ENCODE data around the gene RNF39.
"Not testable (repeated sequence)": the region's sequence is repeated elsewhere in the genome, so short reads cannot be mapped to it uniquely, and the experiment has no call there.

Gene RNF39

DNA sequence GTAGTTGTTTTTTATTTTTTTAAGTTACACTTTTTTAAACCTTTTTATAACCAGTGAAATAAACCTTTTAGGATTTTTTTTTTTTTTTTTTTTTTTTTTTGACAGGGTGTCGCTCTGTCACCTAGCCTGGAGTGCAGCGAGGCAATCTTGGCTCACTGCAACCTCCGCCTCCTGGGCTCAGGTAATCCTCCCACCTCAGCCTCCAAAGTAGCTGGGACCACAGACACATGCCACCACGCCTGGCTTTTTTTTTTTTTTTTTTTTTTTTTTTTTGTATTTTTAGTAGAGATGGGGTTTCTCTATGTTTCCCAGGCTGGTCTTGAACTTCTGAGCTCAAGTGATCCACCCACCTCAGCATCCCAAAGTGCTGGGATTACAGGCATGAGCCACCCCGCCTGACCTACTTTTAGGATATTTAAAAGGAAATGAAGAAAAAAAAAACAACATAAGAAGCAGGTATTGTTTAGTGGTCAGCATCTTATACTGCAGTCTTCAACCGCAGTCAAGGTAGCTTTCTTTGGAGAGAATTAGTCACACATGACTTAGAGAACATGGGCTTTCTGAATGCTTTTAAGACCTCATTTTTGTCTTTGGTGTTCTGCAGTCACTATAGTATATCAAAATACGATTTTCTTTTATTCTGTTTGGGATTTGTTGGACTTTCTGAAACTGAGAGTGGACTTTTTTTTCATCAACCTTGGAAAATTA is 12.9 kb downstream of the RNF39 start:
- no peak for DNase-seq (ENCODE audit: low spot score)

DNA sequence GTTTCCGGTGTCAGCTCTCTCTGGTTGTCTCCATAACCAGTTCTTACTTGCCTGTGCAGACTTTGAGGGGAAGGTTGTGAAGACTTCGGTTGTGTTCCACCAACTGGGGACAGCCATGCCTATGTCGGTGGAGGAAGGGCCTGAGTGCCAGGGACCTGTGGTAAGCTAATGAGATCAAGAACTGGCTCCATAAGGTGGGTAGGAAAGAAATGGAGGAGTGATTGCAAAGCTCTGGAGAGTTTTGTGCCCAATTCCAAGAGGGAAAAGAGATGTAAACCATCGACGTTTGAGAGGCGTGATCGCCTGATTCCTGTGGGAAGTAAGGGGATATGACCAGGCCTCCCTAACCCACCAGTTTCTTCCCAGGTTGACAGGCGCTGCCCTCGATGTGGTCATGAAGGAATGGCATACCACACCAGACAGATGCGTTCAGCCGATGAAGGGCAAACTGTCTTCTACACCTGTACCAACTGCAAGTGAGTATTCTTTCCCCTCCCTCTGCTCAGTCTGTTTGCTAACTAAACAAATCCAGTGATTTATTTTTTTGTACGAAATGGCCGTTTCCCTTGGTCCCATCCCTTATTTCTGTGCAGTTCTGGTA is 13.6 kb downstream of the RNF39 start:
- DNase-seq (ENCODE audit: low spot score) = no peak

DNA sequence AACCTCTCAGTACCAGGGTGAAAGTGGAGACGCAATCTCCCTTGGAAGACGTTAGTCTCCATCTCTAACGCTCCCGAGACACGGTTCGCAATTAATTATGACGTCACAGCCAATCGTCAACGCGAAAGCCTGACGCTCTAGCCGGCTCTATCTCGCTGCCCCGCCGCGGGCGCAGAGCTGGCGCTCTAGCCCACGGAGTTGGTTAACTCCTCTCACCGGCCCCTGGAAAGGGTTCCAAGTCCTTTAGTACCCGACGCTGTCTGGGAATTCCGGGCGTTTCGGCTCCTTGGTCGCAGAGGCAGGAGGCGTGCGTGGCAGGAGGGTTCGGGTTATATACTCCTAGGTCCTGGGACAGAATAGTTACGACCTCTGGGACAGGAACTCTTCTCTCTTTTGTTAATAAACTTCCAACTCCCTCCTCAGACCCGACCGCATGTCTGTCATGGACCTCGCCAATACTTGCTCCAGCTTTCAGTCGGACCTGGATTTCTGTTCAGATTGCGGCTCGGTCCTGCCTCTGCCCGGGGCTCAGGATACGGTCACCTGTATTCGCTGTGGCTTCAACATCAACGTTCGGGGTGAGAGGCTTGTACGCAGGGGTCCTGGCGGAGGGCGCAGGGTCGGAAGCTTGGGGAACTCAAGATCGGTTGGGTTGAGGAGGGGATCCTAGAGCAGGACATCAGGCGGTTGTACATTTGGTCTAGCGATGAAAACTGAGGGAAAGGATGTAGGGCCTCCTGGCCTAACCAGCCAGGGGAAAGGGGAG is 14.3 kb downstream of the RNF39 start, which contains the start of gene POLR1H:
TSS of gene POLR1H (plus strand) at position 174 of the 766 bp plus-strand sequence. CDS start at position 434, 260 bp downstream.
- DNase-seq (ENCODE audit: low spot score) = peak; percentile 97

DNA sequence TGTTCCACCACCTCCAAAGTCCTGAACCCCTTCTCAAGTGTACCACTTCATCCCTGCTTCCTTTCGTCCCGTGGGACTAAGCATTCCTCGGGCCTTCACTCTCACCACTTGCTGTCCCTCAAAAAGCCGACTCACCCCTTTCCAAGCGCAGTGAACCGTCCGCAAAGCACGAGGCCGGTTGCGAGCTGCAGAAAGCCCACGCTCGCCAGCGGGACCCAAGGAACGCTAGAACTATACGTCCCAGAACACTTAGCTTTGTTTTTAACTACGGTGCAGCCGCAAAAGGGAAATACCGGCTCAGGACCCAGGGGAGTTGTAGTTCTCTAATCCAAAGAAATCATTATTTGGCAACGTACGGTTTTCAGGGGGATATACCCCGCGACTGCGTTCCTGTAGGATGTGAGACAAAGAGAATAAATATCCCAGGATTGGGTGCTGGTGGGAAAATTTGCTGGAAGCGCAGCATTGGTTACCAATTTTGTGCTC is 14.9 kb downstream of the RNF39 start:
- no peak for DNase-seq (ENCODE audit: low spot score)

DNA sequence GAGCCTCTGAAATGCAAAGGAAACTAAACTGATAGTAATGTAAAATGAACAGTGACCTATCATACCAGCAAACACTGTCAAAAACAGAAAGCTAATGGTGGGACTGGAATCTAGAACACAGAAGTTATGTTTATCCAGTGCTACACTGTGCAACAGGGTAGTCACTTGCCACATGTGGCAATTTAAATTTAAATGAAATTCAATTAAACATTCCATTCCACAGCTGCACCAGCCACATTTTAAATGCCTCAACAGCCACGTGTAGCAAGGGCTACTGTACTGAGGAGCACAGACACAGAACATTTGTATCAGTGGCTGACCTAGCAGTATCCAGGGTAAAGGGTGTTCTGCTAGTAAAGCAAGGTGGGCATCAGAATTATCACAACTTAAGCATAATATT is 20.1 kb downstream of the RNF39 start:
- DNase-seq (ENCODE audit: low spot score) = no peak

DNA sequence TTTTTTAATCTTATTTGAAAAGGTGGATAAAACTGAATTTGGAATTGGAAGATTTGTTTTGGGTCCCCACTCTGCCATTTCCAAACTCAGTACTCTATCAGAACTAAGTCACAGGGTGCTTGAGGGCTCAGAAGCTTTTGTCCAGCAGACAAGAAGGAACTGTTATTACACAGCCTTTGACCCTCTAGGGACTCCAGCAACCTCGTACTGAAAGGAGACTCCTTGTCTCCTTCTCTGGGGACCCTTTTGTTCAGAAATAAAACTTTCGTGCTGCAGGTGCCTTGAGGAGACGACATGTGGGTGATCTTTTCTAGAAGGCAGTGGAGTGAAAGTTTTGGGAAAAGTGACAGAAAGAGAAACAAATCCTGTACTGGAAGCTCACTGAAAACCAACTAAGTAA is 21.9 kb downstream of the RNF39 start:
- no peak for DNase-seq (ENCODE audit: low spot score)

DNA sequence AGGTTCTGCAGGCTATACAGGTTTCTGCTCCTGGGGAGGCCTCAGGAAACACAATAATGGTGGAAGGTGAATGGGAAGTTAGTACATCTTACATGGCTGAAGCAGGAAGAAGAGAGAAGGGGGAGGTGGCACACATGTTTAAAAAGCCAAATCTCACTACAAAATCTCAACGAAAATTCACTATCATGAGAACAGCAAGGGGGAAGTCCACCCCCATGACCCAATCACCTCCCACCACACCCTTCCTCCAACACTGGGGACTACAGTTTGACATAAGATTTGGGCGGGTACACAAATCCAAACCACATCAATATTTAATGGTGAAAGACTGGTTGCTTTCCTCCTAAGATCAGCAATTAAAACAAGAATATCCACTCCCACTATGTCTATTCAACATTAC is 28.3 kb downstream of the RNF39 start:
- no peak for DNase-seq (ENCODE audit: low spot score)

DNA sequence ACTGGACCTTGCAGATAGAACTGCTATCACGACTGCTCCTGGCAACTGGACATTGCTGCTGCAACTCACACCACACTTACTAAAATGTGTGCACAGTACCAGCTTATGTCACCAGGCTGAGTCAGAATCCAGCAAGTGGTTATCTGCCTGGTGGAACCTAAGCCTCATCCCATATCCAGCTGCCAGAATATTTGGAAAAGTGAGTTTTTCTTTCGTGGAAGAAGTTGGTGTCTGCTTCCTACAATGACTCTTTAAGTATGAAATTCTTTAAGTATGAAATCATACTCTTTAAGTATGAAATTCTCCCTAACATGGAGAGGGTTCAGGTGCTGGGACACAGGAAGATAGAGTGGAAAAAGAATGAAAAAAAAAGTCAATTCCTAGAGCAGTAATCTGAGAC is 30.9 kb downstream of the RNF39 start:
- DNase-seq (ENCODE audit: low spot score) = no peak

DNA sequence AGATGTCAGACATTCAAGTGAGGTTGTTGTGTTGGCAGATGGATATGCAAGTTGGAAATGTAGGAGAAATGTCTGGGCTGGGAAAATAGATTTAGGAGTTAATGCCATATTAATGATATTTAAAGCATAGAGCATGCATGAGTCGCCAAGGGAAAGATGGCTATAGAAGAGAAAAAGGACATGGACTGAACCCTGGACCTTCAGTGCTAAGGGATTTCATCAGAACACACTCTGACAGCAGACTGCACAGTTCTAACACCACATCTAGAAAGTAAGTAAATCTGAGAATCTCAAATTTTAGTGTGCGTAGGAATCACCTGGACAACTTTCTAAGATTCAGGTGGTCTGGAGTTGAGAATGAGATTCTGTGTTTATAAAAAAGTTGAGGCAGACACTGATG is 31.8 kb downstream of the RNF39 start:
- no peak for DNase-seq (ENCODE audit: low spot score)

DNA sequence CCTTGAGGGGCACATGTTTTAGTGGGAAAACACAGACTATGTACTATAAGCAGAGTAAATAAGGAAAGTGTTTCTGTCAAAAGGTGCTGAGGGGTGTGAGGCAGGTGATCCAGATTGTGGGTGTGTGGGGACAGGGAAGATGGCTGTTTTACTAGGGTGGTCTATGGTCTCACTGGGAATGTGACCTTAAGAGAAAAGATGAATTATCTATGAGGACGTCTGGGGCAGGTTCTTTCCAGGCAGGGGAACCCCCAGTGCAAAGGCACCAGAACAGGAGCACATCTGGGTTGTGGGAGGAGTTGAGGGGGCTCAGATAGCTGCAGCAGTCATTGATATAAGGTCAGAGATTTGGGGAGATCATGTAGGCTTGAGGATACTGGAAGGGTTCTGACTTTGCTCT is 32.7 kb downstream of the RNF39 start:
- no peak for DNase-seq (ENCODE audit: low spot score)

DNA sequence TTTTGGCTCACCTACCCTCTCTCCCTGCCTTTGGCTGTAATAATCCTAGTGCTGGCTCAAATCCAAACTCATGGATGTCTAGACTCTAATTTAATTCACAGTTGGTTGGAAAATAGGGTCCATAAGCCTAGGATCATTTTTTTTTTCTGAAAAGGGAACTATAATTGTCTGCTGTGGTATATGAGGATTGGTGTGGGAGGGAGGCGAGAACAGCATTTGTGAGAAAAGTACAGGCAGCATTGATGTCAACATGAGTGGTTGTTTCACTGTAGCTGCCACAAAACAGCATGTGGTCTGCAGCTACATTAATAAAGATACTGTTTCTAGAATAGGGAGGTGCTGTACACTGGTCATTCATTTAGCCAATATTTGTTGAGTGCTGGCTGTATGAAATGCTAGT is 33.1 kb downstream of the RNF39 start:
- no peak for DNase-seq (ENCODE audit: low spot score)

DNA sequence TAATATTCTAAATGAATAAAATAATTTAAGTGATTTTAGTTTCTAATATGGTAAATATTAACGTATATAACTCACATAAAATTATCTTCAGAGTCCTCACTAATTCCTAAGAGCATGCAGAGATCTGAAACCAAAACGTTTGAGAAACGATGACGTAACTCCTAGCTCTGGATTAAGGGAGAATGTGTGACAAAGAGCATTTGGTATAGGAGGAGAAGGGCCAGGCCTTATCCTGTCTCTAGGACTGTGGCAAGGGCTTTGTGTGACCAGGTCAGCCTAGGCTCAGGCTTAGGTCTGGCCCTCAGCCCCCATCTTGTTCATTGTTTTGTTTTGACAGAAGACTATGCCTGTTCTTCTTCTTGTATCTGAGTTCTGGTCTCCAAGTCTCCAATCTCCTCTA is 33.7 kb downstream of the RNF39 start:
- DNase-seq (ENCODE audit: low spot score) = no peak

DNA sequence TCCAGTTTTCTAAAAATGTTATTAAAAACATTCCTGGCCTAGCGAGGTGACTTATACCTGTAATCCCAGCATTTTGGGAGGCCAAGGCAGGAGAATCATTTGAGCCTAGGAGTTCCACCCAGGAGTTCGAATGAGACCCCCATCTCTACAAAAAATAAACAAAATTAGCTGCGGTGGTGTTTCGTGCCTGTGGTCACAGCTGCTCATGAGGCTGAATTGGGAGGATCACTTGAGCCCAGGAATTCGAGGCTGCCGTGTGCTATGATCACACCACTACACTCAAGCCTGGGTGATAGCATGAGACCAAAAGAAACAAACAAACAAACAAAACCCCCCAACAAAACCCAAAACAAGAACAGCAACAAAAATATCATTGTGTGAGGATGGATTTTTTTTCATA is 34.3 kb downstream of the RNF39 start:
- no peak for DNase-seq (ENCODE audit: low spot score)

DNA sequence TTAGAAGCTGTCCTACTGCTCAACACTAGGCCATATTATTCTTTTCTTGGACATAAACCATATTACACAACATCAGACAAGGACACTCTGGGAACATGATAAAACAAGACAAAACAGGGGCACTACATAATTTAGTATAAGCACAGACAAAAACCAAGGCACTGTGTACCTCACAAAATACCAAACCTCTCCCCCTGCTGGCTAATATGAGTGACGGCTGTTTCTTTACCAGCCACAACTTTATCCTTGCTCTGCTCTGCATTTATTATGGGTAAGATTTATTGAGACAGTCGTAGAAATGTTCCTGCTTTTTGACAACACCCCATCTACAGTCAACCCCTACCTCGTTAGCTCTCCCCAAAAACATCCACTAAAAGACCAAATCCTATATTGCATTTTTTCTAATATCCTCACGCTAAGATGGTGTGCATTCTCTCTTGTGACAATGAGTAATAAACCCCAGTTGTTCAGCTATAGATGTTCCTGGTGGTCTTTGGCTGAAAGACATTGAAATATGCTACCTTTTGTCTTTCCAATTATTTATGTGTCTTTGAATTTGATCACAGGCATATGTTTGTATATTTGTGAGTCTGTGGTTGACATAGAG is 38.3 kb downstream of the RNF39 start:
- DNase-seq (ENCODE audit: low spot score) = no peak

DNA sequence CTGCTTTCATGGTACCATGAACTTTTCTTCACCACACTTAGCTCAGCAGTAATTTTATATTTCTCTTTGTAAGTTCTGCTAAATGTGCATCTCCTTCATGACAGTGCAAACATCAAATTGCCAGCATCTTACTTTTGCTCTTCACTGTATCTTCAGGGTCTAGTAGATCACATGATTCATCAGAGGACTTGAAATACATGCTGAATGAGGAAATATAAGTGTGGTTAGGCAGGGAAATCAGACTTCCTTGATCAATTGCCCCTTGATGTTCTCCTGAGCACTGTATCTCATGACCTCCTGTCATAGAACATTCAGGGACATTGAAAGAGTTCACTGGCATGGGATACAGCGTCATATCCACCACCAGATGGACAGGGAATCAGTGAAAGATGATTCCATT is 39.8 kb downstream of the RNF39 start:
- no peak for DNase-seq (ENCODE audit: low spot score)

DNA sequence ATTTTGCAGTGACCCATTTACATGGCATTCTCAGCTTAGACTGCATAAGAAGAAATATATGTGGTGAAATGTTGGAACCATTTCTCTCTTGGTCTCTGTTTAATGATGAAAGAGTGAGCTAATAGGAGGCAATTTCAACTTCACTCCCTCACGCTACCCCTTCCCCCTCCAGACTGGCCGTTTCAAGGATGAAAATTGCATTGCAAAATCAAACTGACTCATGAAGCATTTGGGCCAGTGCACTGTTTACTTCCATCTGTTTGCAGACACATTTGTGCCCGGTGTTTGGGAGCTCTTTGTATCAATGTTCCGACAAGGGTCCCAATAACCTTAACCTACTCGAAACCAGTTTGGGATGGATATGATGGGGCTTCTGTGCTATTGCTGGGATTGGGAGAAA is 42.1 kb downstream of the RNF39 start:
- DNase-seq (ENCODE audit: low spot score) = not testable (repeated sequence)

DNA sequence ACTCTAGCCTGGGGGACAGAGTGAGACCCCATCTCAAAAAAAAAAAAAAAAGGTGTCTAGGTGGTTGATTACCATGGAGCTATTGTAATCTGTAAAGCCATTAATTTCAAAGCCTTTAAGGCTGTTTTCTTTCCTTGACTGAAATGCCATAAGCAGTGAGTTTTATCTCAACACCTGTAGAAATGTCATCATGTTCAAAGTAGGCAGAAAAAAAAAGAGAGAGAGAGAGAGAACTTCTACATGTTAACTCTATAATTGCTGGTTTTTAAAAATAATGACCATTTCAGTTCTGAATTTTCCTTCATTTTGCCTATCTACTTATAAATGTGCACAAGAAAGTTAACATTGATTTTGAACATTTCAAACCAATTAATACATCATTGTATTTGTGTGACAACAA is 44.2 kb downstream of the RNF39 start:
- DNase-seq (ENCODE audit: low spot score) = no peak

DNA sequence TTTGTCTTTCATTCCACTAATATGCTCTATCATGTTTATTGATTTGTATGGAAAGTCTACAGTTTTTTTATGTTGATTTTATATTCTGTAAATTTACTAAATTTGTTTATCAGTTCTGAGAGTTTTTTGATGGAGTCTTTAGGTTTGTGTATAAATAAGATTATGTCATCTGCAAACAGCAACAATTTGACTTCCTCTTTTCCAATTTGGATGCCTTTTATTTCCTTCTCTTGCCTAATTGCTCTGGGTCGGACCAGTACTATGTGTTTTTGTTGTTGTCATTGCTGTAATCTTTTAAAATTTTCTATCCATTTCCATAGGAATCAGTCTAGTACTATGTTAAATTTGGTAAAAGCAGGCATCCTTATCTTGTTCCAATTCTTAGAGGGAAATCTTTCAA is 46.0 kb downstream of the RNF39 start:
- no peak for DNase-seq (ENCODE audit: low spot score)

DNA sequence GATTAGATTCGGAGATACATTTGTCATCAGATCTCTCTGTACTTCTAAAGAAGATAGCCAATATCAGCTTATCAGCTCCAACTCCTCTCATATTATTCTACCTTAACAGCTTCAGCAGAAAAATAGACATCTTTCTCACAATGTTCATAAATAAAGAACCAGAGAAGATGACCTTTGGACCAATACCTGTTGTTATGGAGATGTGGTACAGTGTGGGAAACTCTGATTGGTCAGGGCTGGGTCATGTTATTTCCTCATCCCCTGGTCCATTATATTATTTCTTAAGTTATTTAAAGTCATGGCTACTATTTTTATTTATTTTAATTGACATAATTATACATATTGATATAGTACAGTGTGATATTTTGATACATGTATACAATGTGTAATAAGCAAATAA is 50.4 kb downstream of the RNF39 start:
- no peak for DNase-seq (ENCODE audit: low spot score)

DNA sequence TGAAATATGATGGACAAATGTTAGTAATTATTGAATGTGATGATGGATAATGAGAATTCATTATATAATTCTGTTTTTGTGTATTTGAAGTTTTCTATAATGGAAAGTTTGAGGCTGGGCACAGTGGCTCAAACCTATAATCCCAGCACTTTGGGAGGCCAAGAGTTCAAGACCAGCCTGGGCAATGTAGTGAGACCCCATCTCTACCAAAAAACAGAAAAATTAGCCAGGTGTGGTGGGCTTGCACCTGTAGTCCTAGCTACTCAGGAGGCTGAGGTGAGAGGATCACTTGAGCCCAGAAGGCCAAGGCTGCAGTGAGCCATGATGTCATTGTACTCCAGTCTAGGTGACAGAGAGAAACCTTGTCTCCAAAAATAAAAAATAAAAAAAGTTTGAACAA is 52.9 kb downstream of the RNF39 start:
- not testable (repeated sequence) for DNase-seq (ENCODE audit: low spot score)

DNA sequence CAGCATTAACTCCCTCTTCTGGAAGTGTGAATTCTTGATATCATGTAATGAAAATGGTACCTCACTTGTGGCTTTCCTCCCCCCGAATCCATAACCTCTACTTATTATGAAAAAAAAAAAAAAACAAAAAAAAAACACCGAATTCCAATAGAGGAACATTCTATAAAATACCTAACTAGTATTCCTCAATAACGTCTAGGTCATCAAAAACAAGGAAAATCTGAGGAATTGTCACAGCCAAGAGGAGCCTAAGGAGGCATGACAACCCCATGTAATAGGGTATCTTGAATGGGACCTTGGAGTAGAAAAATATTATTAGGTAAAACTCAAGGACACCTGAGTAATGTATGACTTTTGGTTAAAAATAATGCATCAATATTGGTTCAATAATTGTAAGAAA is 53.4 kb downstream of the RNF39 start:
- DNase-seq (ENCODE audit: low spot score) = no peak

DNA sequence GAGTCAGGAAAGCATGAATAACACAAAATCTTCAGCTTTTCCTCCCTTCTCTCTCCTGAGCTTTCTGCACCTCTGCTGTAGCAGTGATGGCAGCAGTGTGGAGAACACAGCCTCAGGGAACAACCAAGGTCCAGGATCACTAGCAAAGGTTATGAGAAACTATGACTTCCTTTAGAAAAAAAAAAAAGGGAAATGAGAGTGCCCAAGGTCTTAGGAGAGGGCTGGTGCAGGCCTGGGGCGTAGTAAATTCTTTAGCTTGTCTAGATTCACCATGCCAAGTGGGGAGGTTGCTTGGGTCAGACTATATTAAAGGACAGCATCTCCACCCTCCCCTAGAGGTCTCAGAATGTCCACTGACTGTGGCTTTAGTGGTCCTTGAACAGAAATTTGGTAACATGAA is 54.9 kb downstream of the RNF39 start:
- no peak for DNase-seq (ENCODE audit: low spot score)

Data from pons (tissue), 1 donor.